Activated T-helper 17 cell treated with anti-CD3 and anti-CD28 coated beads, Interleukin-2, amount 50 U/mL, for 72 hours (primary cell): ENCODE measurements around the gene LATS2. TPM values are rescaled to one million over a fixed set of nuclear protein-coding genes. Genes with fewer than 3 reads are reported as not detected.
A peak's percentile ranks its signal among the peaks of the same experiment; 100 is the strongest.

ENCODE experiments used
- ATAC-seq: fragments of 150-1000 bp; cut with Tn5 transposase; replicated peaks from 2 replicates; pipeline ENCODE4 v1.10.0; 2021; ENCODE audit warnings: mild to moderate bottlenecking, moderate library complexity
- H3K27ac Mint-ChIP-seq: one replicate; pipeline ENCODE4 v1.8.0; 2022; ENCODE audit warnings: mixed read lengths
- H3K27me3 Mint-ChIP-seq: one replicate; pipeline ENCODE4 v1.8.0; 2022; ENCODE audit warnings: mixed read lengths
- H3K36me3 Mint-ChIP-seq: one replicate; pipeline ENCODE4 v1.8.0; 2022; ENCODE audit warnings: low read depth, mild to moderate bottlenecking, mixed read lengths
- H3K4me1 Mint-ChIP-seq: one replicate; pipeline ENCODE4 v1.8.0; 2022; ENCODE audit warnings: mixed read lengths
- H3K4me3 Mint-ChIP-seq: one replicate; pipeline ENCODE4 v1.8.0; 2022; ENCODE audit warnings: mild to moderate bottlenecking, mixed read lengths
- H3K9me3 Mint-ChIP-seq: one replicate; pipeline ENCODE4 v1.8.0; 2022; ENCODE audit warnings: mixed read lengths
- total RNA-seq, 2 donors: library from RNA; stranded (reverse); gene quantifications; one replicate each; pipeline ENCODE4 v1.2.3, GENCODE V29; 2022

The LATS2 gene
- total RNA-seq, 2 donors from 2014 or later, result 4.9 to 9.2 TPM

GRCh38 chr13:21079761-21080592 lies 18.6 kb upstream of the LATS2 start:
- H3K9me3 Mint-ChIP-seq, result no peaks in the 10 kb centered on the region
- no peak overlapping the region for H3K4me3 Mint-ChIP-seq
- no peaks in the 10 kb centered on the region for H3K27me3 Mint-ChIP-seq
- H3K27ac Mint-ChIP-seq, result no peak overlapping the region
- peaks cover 4% of the 10 kb centered on the region for H3K4me1 Mint-ChIP-seq
- no peaks in the 10 kb centered on the region for H3K36me3 Mint-ChIP-seq
- ATAC-seq, result no peak

- Mint-ChIP-seq H3K4me1 (peaks cover 11% of the 10 kb centered on the region), H3K9me3 (no peaks in the 10 kb centered on the region), H3K4me3 (no peak overlapping the region), H3K27me3 (no peaks in the 10 kb centered on the region), H3K36me3 (no peaks in the 10 kb centered on the region), H3K27ac (no peak overlapping the region)
- ATAC-seq, result no peak
These were observed 17.8 kb upstream of the LATS2 start for GRCh38 chr13:21079221-21079620.

GRCh38 chr13:21078501-21078900 lies 17.1 kb upstream of the LATS2 start:
- peaks cover 13% of the 10 kb centered on the region for H3K4me1 Mint-ChIP-seq
- H3K36me3 Mint-ChIP-seq, result no peaks in the 10 kb centered on the region
- H3K27me3 Mint-ChIP-seq, result no peaks in the 10 kb centered on the region
- no peaks in the 10 kb centered on the region for H3K9me3 Mint-ChIP-seq
- no peak overlapping the region for H3K27ac Mint-ChIP-seq
- ATAC-seq, result no peak
- H3K4me3 Mint-ChIP-seq, result no peak overlapping the region

DNA sequence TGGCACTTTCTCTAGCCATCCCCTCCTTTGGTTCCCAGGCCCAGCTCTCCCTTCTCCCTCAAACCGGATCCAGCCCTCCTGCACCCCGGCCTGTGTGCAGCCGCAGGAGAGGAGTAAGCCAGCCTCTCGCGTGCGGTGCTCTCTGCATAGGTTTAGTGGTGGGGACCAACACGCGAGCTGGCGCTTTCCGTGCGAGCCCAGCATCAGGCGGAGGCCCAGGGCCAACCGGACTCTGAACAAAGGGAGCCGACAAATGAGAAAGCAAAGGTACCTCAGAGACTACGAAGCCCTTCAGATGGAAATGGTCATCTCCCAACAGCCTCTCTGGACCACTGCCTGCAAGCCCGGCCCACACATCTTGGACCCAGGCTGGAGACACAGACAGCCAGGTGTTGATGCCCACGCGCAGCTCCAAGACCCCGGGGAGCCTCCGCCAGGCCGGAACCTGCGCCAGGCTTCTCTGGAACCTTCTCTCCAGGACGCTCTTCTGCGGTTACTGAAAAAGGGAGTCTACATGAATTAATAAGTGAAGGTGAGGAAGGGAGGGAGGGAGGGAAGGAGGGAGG lies 16.5 kb upstream of the LATS2 start:
- no peak for ATAC-seq
- Mint-ChIP-seq H3K27ac (no peak overlapping the region), H3K4me3 (no peak overlapping the region)

GRCh38 chr13:21077076-21077787 lies 15.8 kb upstream of the LATS2 start:
- ATAC-seq, result no peak
- H3K9me3 Mint-ChIP-seq, result no peaks in the 10 kb centered on the region
- H3K27me3 Mint-ChIP-seq, result no peaks in the 10 kb centered on the region
- no peaks in the 10 kb centered on the region for H3K36me3 Mint-ChIP-seq
- H3K4me1 Mint-ChIP-seq, result peaks cover 13% of the 10 kb centered on the region
- H3K4me3 Mint-ChIP-seq, result no peak overlapping the region
- H3K27ac Mint-ChIP-seq, result no peak overlapping the region

More for the DNA sequence above, 16.5 kb upstream of the LATS2 start:
- peaks cover 13% of the 10 kb centered on the region for H3K4me1 Mint-ChIP-seq
- H3K27me3 Mint-ChIP-seq, result no peaks in the 10 kb centered on the region
- no peaks in the 10 kb centered on the region for H3K36me3 Mint-ChIP-seq
- no peaks in the 10 kb centered on the region for H3K9me3 Mint-ChIP-seq

GRCh38 chr13:21076253-21076652 lies 14.9 kb upstream of the LATS2 start:
- H3K27me3 Mint-ChIP-seq, result no peaks in the 10 kb centered on the region
- no peak for ATAC-seq
- H3K9me3 Mint-ChIP-seq, result no peaks in the 10 kb centered on the region
- no peak overlapping the region for H3K27ac Mint-ChIP-seq
- peaks cover 15% of the 10 kb centered on the region for H3K4me1 Mint-ChIP-seq
- no peaks in the 10 kb centered on the region for H3K36me3 Mint-ChIP-seq
- H3K4me3 Mint-ChIP-seq, result peak overlapping the region; percentile 12

DNA sequence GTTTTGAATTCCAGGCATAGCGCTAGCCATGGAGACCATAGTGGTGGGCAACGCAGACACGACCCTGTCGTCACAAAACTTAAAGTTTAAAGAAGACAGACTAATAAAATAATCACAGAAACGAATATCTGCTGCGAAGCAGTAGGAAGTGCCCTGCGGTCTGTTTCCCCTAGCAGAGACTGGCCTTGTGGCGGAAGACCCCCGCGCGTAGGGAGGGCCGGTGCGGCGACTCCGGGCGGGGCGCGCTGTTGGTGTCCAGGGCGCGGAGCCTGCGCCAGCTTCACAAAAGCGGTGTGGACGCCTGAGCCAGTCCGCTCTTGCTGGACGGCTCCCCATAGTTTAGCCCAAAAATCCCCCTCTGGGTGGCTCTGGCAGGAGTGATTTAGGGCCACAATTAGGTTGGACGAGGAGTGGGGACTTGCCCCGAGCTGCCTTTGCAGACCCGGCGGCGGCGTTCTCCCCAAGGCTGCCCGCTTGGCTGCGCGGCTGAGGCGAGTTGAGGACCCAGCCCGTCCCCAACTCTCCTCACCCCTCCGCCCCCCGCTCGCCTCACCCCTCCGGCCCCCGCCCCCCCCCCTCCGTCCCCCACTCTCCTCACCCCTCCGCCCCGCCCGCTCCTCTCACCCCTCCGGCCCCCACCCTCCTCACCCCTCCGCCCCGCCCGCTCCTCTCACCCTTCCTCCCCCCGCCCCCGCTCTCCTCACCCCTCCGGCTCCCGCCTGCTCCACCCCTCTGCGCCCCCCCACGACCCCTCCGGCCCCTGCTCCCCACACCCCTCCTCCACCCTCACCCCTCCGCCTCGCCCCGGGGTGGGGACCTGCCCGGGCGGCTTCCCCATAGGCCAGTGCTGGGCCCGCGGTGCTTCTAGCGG lies 14.2 kb upstream of the LATS2 start:
- no peaks in the 10 kb centered on the region for H3K36me3 Mint-ChIP-seq
- peak overlapping the region; percentile 90 for H3K27ac Mint-ChIP-seq
- H3K4me3 Mint-ChIP-seq, result peak overlapping the region; percentile 83
- H3K4me1 Mint-ChIP-seq, result peaks cover 19% of the 10 kb centered on the region
- ATAC-seq, result peak; percentile 56
- H3K27me3 Mint-ChIP-seq, result no peaks in the 10 kb centered on the region
- no peaks in the 10 kb centered on the region for H3K9me3 Mint-ChIP-seq

DNA sequence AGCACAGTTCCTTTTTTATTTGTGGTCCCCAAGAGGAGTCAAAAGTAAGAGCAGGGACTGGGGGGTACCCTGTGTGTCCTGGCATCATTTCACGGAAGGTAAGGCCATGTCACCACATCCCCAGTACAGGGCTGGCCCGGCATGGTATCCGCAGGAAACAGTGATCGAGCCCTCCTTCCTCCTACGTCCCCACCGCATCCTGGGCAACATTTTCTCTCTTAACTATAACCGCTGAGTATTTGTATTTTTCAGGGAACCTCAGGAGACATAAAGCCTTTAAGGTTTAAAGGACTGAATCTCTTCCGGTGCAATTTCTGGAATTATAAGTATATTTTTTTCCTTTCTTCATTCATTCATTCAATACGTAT lies 13.6 kb upstream of the LATS2 start:
- no peaks in the 10 kb centered on the region for H3K36me3 Mint-ChIP-seq
- H3K27me3 Mint-ChIP-seq, result no peaks in the 10 kb centered on the region

DNA sequence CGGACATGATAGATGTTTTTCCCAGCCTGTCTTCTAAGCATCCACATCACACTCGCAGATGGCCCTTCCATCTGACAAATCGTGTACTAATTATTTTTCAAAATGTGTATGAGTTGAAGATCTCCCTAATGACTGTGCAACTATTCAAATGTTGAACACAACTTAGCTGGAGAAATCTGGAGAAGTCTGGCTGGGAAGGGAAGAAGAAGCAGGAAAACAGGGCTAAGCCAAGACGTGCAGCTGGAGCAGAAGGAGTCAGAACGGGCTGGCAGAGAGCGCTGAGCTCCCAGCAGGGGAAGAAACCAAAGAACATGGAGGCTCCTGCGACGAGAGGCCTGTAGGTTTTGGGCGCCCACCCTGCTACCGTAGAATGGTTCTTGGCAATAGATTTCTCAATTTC lies 13.2 kb upstream of the LATS2 start:
- no peaks in the 10 kb centered on the region for H3K9me3 Mint-ChIP-seq
- H3K4me1 Mint-ChIP-seq, result peaks cover 19% of the 10 kb centered on the region
- H3K36me3 Mint-ChIP-seq, result no peaks in the 10 kb centered on the region
- H3K27me3 Mint-ChIP-seq, result no peaks in the 10 kb centered on the region
- peak overlapping the region; percentile 83 for H3K4me3 Mint-ChIP-seq
- peak overlapping the region; percentile 90 for H3K27ac Mint-ChIP-seq
- no peak for ATAC-seq

More for the DNA sequence above, 13.6 kb upstream of the LATS2 start:
- Mint-ChIP-seq H3K9me3 (no peaks in the 10 kb centered on the region), H3K4me3 (peak overlapping the region; percentile 83), H3K27ac (peak overlapping the region; percentile 90), H3K4me1 (peaks cover 19% of the 10 kb centered on the region)
- peak; percentile 86 for ATAC-seq

DNA sequence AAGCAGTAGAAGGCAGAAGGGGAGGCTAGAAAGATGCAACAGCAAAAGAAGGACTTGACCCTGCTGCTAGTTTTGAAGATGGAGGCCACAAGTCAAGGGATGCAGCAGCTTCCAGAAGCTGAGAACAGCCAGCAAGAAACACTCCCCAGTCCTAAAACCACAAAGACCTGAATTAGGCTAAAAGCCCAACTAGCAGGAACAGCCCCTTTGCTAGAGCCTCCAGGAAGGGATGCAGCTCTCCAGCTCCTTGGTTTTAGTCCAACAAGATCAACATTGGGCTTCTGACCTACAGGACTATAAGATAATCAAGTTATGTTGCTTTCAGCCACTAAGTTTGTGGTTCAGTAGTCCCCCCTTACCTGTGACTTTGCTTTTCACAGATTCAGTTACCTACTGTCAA lies 10.5 kb upstream of the LATS2 start:
- Mint-ChIP-seq H3K36me3 (no peaks in the 10 kb centered on the region), H3K27me3 (no peaks in the 10 kb centered on the region), H3K27ac (no peak overlapping the region), H3K4me3 (no peak overlapping the region), H3K4me1 (peaks cover 19% of the 10 kb centered on the region), H3K9me3 (no peaks in the 10 kb centered on the region)
- no peak for ATAC-seq

GRCh38 chr13:21071015-21071414 lies 9.6 kb upstream of the LATS2 start:
- Mint-ChIP-seq H3K4me1 (peaks cover 19% of the 10 kb centered on the region), H3K9me3 (no peaks in the 10 kb centered on the region), H3K27me3 (no peaks in the 10 kb centered on the region), H3K27ac (no peak overlapping the region), H3K36me3 (no peaks in the 10 kb centered on the region), H3K4me3 (peak overlapping the region; percentile 8)
- no peak for ATAC-seq

DNA sequence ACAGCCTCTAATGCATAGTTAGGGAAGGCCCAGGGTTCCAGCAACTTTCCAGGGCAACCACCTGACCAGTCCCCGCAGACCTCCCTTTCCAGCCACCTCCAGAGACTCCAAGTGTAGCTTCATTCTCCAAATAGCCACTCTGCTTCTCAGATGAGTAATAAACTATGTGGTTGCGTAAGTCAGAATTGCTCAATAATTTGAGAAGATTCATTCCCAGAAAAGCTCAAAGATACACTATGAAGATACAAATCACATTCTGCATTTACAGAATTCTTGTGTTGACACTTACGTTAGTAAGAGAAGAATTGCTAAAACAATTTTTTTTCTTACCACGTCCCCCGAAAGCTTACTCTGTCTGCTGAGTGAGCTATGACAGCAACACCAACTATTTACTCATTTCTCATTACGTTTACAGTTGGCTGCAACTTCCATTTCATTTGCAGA lies 8.2 kb upstream of the LATS2 start:
- Mint-ChIP-seq H3K9me3 (no peaks in the 10 kb centered on the region), H3K4me1 (peaks cover 11% of the 10 kb centered on the region), H3K36me3 (no peaks in the 10 kb centered on the region), H3K27ac (no peak overlapping the region), H3K4me3 (no peak overlapping the region), H3K27me3 (no peaks in the 10 kb centered on the region)
- peak; percentile 61 for ATAC-seq

DNA sequence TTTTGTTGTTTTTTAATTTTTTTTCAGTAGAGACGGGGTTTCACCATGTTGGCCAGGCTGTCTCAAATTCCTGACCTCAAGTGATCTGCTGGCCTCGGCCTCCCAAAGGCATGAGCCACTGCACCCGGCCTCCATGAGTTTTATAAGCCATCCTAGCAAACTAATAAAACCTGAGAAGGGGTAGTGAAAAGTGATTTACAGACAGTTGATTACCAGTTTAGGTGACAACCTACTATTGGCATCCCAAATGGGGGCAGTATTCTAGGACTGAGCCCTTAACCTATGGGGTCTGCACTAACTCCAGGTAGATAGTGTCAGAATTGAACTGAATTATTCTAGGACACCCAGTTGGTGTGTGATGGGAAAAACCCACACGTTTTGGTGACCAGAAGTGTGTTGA lies 6.5 kb upstream of the LATS2 start:
- no peaks in the 10 kb centered on the region for H3K27me3 Mint-ChIP-seq
- H3K9me3 Mint-ChIP-seq, result no peaks in the 10 kb centered on the region
- H3K4me1 Mint-ChIP-seq, result peaks cover 6% of the 10 kb centered on the region
- no peak overlapping the region for H3K27ac Mint-ChIP-seq
- no peak overlapping the region for H3K4me3 Mint-ChIP-seq
- H3K36me3 Mint-ChIP-seq, result no peaks in the 10 kb centered on the region
- no peak for ATAC-seq

DNA sequence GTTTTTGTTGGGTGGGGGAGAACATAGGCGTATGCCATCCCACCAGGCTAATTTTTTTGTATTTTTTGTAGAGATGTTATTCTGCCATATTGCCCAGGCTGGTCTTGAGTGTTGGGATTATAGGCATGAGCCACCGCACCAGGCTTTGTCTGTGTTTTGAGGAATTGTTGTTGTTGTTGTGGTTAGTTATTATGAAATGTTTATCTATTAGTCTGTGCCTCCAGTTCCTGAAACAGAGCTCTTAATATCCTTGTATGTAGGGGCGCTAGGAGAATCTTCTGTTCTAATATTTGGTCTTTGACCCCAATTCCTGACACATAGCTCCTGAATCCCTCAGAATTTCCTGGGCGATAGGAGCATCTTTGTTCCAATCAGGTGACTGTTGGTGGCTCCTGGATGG lies 5.6 kb upstream of the LATS2 start:
- Mint-ChIP-seq H3K4me1 (peaks cover 6% of the 10 kb centered on the region), H3K27me3 (no peaks in the 10 kb centered on the region), H3K36me3 (no peaks in the 10 kb centered on the region), H3K9me3 (no peaks in the 10 kb centered on the region), H3K4me3 (no peak overlapping the region), H3K27ac (no peak overlapping the region)
- ATAC-seq, result no peak
